ENCODE results near the gene GATAD2B.

DNA sequence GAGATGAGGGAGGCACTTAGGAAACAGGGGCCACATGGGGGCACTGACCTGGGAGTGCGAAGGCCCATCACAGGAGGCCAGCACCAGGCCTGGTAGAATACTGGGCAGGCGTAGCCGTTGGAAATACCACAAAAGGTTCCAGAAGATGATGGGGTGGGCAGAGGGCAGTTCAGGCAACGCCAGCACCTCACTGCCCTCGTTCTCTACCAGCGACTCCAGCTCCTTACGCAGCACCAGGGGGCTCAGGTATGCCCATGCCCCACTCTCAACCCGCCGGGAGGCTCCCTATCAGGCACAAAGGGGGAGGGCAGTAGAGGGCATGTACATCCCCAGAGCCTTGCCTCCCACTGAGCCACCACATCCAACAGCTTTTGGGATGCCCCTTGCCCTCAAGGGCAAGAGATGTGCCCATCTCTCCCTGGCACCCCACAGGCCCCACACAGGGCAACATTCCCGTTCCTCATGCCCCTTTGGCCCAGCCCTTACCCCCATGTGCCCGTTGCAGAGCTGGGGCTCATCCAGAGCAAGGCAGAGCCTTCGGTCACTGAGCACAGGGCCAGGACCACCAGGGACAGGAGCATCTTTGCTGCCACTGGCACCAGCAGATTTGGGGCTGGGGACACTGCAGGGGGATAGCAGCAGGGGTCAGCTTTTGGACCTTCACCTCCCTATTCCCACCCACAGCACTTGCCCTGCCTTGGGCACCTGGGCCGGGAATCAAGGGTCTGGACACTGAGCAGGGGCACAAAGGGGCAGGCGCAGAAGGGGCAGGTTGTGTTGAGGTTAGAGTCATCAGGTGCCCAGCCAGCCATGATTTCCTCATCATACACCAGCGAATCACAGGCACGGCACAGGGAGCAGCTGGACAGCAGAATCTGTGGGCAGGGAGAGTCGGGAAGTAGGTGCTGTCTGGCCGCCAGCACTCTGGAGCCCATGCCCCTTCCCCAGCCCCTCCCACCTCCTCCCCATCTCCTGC, 9.7 kb upstream of the GATAD2B start:
- TF ChIP-seq, protein P1, sequence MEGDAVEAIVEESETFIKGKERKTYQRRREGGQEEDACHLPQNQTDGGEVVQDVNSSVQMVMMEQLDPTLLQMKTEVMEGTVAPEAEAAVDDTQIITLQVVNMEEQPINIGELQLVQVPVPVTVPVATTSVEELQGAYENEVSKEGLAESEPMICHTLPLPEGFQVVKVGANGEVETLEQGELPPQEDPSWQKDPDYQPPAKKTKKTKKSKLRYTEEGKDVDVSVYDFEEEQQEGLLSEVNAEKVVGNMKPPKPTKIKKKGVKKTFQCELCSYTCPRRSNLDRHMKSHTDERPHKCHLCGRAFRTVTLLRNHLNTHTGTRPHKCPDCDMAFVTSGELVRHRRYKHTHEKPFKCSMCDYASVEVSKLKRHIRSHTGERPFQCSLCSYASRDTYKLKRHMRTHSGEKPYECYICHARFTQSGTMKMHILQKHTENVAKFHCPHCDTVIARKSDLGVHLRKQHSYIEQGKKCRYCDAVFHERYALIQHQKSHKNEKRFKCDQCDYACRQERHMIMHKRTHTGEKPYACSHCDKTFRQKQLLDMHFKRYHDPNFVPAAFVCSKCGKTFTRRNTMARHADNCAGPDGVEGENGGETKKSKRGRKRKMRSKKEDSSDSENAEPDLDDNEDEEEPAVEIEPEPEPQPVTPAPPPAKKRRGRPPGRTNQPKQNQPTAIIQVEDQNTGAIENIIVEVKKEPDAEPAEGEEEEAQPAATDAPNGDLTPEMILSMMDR (IDR thresholded peaks at IDR 0.05) = no peak
- TF ChIP-seq POLR2A (IDR thresholded peaks at IDR 0.05) (no peak), POLR2AphosphoS5 (IDR thresholded peaks at IDR 0.05) (no peak)
